Endometrium (tissue), 2 donors: ENCODE results near the gene IARS1.

ENCODE experiments used
- FAIRE-seq: peaks from 2 replicates; lab custom pipeline; 2012; peaks lifted over from hg19 to GRCh38; lab: Jason Lieb, UNC
- donor health status: control.
- donor health status: control.

IARS1 gene

GRCh38 chr9:92293452-92294296, at the start of gene IARS1:
Gene IARS1, minus strand, starts transcription at chr9:92293697. Its CDS starts 4,278 bp downstream, at chr9:92289419.
- FAIRE-seq = peak; percentile 75

- peak; percentile 94 for FAIRE-seq
Observed at GRCh38 chr9:92342825-92343488, 49.5 kb upstream of the IARS1 start.

GRCh38 chr9:92341578-92341977, 48.1 kb upstream of the IARS1 start:
- no peak for FAIRE-seq

DNA sequence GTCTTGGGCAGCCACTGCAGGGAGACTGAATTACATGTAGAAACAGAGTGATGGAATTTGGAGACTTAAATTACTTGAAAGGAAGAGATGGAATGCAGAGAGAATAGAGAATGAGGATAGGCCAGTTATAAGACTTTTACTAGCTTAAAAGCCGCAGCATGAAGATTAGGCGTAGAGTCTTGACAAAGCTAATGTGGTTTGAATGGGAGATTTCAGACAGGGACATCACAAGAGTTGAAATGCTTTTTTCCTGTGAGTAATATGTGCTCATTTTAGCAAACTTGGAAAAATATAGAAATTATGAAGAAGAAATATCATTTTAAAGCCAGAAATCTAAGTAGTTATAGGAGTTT, 39.8 kb upstream of the IARS1 start:
- no peak for FAIRE-seq

DNA sequence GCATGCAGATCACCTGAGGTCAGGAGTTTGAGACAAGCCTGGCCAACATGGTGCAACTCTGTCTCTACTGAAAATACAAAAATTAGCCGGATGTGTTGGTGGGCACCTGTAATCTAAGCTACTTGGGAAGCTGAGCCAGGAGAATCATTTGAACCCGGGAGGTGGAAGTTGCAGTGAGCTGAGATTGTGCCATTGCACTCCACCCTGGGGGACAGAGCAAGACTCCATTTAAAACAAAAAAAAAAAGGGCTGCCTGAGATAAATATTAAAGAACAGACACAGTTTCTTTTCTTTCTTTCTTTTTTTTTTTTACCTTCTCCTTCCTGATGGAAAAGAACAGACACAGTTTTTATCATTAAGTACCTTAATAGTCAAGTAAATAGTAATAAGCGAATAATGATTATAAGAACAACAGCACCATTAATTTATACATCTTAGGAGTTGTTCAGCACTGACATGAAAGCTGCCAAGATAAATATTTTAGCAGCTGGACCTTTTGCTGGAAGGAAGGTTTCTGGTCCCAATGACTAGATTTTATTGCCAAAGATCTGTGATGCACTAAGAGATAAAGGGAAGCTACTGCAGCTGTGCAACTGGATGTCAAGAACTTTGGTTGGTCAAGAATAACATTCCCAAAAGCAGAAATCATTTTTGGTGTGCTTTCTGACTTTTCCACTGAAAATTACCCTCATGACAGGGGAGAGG, 39.2 kb upstream of the IARS1 start:
- FAIRE-seq = peak; percentile 77

DNA sequence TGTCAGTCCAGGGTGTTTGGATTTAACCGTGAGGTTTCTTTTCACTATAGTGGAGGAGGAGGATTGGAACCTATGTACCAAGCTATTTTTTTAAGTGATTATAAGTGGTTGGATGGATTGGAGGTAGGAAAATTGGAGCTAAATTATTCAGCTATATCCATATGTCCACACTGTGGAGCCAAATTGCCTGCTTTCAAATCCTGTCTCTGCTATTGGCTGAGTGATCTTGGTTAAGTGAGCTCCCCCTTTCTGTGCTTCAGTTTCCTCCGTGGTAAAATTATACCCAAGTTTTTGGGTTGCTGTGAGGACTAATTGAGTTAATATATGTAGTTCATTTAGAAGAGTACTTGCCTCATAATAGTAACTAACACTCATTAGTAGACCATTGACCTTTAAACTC, 34.7 kb upstream of the IARS1 start:
- no peak for FAIRE-seq

- FAIRE-seq = no peak
Observed at GRCh38 chr9:92327283-92327850, 33.9 kb upstream of the IARS1 start.

- FAIRE-seq = no peak
Observed at GRCh38 chr9:92325991-92326500, 32.5 kb upstream of the IARS1 start.

- peak; percentile 8 for FAIRE-seq
Observed at GRCh38 chr9:92325269-92325990, 31.9 kb upstream of the IARS1 start, which contains the start of the genes CENPP and NOL8. Gene CENPP, plus strand, starts transcription at chr9:92325953. Gene NOL8, minus strand, starts transcription at chr9:92325350. Its CDS starts 1,189 bp downstream, at chr9:92324161.

DNA sequence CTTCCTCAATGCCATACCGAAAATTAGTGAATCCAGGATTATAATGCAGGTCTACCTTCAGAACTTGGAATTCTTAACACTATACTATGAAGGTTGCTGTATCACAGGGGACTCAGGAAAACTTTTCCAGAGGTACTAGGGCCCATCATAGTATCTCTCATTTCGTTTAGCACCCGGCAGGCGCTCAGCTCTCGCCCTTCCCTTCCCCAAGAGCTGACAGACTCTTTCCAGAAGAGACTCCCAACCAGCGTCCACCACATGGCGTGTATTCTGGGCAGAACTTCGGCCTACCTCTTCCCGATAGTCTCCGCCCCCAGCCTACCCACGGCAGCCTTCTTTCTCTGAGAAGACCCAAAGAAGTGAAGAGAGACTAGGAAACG, 31.4 kb upstream of the IARS1 start:
- no peak for FAIRE-seq

GRCh38 chr9:92324431-92324830, 30.9 kb upstream of the IARS1 start:
- FAIRE-seq = no peak

DNA sequence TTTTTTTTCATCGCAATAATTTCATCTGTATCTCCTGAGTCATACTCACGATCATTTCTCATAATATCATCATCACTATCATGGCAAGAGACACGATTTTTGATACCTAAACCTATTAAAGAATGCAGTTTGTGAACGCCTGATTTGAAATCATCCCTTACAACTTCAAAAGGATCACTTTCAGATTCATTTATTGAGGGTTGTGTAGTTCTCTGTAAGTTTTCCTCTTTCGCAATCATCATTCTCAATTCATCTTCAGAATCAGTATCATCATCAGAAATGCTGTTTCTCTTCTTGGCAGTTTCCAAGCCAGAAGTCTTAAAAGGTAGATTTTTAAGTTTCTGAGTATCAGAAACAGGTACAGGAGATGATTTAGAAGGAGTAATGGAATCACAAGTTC, 22.0 kb upstream of the IARS1 start:
- no peak for FAIRE-seq

DNA sequence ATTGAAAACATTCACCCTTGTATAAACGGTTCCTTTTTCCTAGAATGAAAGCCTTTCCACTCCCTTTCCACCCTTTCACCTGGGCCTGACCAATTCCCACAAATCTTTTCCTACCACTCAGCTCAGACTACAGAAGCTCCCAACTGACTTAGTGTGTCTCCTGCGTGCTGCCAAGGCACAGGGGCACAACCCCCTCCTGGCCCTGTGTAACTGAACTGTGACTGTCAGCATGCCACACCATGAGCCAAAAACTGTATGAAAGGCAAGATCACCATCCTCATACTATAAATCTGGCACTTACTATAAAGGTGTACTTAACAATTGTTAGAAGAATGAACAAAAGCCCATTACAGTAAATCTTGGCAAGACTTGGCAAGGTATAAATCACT, 20.1 kb upstream of the IARS1 start:
- no peak for FAIRE-seq

DNA sequence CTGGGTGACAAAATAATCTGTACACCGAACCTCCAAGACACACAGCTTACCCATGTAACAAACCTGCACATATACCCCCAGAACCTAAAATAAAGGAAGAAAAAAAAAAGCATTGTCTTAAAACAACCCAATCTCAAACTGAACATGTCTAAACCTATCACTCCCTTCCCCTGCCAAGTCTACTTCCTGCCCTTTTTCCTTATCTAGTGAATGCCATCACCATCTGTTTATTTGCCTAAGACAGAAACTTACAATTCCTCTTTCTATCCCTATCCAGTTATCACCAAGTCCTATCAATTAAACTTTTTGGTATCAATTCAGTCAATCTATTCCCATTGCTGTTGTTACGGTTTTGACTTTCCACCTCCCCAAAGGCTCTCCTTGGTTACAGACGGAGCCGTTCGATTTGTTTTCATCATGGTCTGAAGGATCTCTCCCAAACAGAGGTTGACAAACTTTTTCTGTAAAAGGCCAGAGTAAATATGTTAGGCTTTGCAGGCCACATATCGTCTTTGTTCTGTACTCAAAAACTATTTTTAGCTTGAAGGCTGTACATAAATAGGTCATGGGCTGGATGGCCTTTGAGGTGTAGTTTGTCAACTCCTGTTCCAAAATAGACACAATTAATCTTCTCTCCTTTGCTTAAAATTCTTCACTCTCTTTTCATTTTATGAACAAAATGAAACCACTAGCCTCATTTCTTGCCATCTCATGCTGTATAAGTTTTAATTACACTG, 19.6 kb upstream of the IARS1 start:
- no peak for FAIRE-seq

DNA sequence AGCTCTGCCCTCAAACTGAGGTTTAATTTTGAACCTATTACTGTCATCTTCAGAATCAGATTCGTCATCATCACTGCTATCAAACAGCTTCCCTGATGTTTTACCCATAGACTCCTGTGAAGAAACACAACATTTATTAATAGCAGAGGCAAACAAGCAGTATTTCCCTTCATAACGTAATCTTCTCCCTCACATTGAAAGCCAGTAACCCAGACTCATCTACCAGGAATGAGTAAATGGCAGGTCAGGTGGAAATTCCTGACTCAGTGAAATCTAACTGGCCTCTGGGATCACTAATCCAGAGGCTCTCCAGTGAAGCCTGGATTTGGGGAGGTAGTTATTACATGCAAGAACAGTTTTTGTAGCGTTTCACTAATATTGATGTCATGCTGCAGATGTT, 17.1 kb upstream of the IARS1 start:
- no peak for FAIRE-seq

DNA sequence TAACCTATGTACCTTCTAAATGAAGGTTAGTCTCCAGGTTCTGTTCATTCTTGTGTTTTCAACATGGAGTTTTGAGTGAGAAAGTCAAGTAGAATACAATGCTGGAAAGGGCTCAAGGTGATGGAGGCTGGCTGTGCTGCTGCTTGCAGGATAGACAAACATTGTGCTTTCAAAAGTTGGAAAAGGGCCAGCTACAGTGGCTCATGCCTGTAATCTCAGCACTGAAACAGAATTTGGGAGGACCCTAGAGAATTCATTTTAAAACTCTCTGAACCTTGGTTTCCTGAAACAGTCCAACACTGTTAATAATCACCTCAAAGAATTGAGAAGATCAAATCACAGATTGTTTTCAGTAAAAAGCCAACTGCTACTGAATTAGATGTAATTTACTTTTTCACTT, 15.4 kb upstream of the IARS1 start:
- FAIRE-seq = no peak

DNA sequence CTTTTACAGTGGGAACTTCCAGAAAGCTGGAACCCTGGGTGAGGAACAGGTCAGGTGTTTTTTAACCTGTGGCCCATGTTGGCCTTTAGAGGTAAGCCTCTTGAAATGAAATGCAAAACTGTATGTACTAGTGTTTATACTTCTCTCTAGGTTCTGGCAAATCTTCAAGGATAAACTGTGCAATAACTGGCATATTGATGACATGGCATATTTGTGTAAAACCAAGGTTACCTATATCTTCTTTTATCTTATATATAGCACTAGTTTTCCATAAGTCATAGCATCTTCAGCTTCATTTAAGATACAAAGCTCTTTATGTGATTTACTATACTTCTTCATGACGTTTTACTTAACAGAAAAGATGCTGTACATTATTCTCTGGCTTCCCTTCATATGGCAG, 7.4 kb upstream of the IARS1 start:
- FAIRE-seq = no peak

DNA sequence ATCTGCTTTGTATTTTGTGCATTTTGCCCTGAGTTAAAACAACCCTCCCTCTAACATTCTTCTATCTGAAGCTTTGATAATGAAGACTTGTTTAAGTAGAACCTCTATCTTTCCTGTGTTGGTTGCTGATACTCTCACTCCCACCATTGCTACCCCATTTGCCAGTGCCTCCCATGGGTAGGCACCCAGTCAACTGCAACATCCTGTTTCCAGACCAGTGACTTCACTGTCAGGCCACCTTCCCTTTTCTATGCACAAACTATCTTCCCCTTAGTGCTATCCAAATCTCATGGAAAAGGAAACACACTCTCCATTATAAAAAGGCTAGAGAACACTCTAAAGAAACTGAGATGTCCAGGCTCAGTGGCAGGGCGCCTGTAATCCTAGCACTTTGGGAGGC, 5.6 kb upstream of the IARS1 start:
- FAIRE-seq = no peak

- no peak for FAIRE-seq
Observed at GRCh38 chr9:92298036-92298435, 4.5 kb upstream of the IARS1 start.

GRCh38 chr9:92297611-92298010, 4.1 kb upstream of the IARS1 start:
- no peak for FAIRE-seq

DNA sequence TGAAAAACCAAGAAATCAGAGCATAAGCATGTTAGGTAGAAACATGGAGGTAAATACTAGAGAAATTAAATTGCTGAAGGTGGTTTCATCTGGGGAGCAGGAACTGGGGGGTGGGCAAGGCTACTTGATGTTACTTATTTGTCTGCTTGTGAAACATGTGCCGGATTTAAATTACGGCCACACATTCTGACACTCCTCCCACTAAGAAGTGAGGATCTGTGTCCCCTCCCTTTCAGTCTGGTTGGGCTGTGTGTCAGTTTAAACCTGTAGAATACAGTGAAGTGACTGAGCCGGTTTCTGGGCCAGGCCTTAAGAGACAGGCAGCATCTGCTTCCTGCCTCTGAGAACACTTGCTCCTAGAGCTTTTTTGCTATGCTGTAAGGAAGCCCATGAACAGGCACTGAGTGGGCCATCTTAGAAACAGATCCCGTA, 2.3 kb upstream of the IARS1 start:
- FAIRE-seq = no peak
